Parathyroid adenoma (tissue), 2 donors: ENCODE measurements around the gene CERT1.

Source experiments
- H2AFZ ChIP-seq: fragments of 300-600 bp; sonication (generic); one replicate; pipeline ENCODE4 v1.7.0; 2017; ENCODE audit warnings: antibody characterized with exemption, mild to moderate bottlenecking
- H3K27ac ChIP-seq: fragments of 300-600 bp; sonication (generic); one replicate; pipeline ENCODE4 v1.7.0; 2017
- H3K27me3 ChIP-seq: fragments of 300-600 bp; sonication (generic); one replicate; pipeline ENCODE4 v1.7.0; 2017; ENCODE audit warnings: low read length; ENCODE audit not compliant: control insufficient read depth, insufficient read depth
- H3K36me3 ChIP-seq: fragments of 300-600 bp; sonication (generic); one replicate; pipeline ENCODE4 v1.7.0; 2017; ENCODE audit warnings: low read length; ENCODE audit not compliant: control insufficient read depth, insufficient read depth
- H3K4me1 ChIP-seq: fragments of 300-600 bp; sonication (generic); one replicate; pipeline ENCODE4 v1.7.0; 2017; ENCODE audit warnings: control low read depth
- H3K4me2 ChIP-seq: fragments of 300-600 bp; sonication (generic); one replicate; pipeline ENCODE4 v1.7.0; 2017; ENCODE audit warnings: low read length
- H3K4me3 ChIP-seq: fragments of 300-600 bp; sonication (generic); one replicate; pipeline ENCODE4 v1.7.0; 2017; ENCODE audit warnings: low read depth, low read length
- H3K79me2 ChIP-seq: fragments of 300-600 bp; sonication (generic); one replicate; pipeline ENCODE4 v1.7.0; 2017; ENCODE audit warnings: control low read depth
- H3K9ac ChIP-seq: fragments of 300-600 bp; sonication (generic); one replicate; pipeline ENCODE4 v1.7.0; 2017; ENCODE audit warnings: mild to moderate bottlenecking
- H3K9me3 ChIP-seq: fragments of 300-600 bp; sonication (generic); one replicate; pipeline ENCODE4 v1.7.0; 2017; ENCODE audit warnings: low read length; ENCODE audit not compliant: control insufficient read depth
- CTCF ChIP-seq: fragments of 300-600 bp; sonication (generic); IDR thresholded peaks from one replicate; pipeline ENCODE4 v1.7.0; 2017; ENCODE audit warnings: antibody characterized with exemption, mild to moderate bottlenecking
- donor health status: primary hyperparathyroidism.

The CERT1 gene

GRCh38 chr5:75380099-75380498, 131.3 kb downstream of the CERT1 start:
- Histone ChIP-seq H3K4me1 (peaks cover 5% of the 10 kb centered on the region), H3K36me3 (no peaks in the 10 kb centered on the region), H3K79me2 (no peaks in the 10 kb centered on the region), H3K4me3 (no peak overlapping the region), H3K9me3 (no peaks in the 10 kb centered on the region), H3K27me3 (no peaks in the 10 kb centered on the region), H3K9ac (no peak overlapping the region), H3K27ac (no peak overlapping the region), H3K4me2 (no peak overlapping the region), H2AFZ (no peak overlapping the region)
- TF ChIP-seq CTCF = no peak

- no peak overlapping the region for H3K9ac ChIP-seq
- H3K4me3 ChIP-seq = no peak overlapping the region
- no peaks in the 10 kb centered on the region for H3K79me2 ChIP-seq
- no peak overlapping the region for H3K4me2 ChIP-seq
- no peak overlapping the region for H3K27ac ChIP-seq
- H3K27me3 ChIP-seq = no peaks in the 10 kb centered on the region
- H3K36me3 ChIP-seq = no peaks in the 10 kb centered on the region
- H2AFZ ChIP-seq = no peak overlapping the region
- H3K9me3 ChIP-seq = no peaks in the 10 kb centered on the region
- no peaks in the 10 kb centered on the region for H3K4me1 ChIP-seq
- TF ChIP-seq CTCF = no peak
These were observed 136.0 kb downstream of the CERT1 start for GRCh38 chr5:75375414-75375813.

DNA sequence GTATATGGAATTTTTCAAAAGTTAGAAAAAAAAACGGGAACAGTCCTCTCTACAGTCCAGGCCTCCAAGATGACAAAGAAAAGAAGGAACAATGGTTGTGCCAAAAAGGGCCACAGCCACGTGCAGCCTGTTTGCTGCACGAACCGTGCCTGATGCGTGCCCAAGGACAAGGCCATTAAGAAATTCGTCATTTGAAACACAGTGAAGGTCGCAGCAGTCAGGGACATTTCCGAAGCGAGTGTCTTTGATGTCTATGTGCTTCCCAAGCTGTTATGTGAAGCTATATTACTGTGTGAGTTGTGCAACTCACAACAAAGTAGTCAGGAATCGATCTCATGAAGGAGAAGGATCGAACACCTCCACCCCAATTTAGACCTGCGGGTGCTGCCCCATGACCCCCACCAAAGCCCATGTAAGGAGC, 137.0 kb downstream of the CERT1 start:
- H3K9ac ChIP-seq = no peak overlapping the region
- no peak overlapping the region for H3K27ac ChIP-seq
- H3K27me3 ChIP-seq = no peaks in the 10 kb centered on the region

GRCh38 chr5:75373862-75374261, 137.6 kb downstream of the CERT1 start:
- Histone ChIP-seq H3K9me3 (no peaks in the 10 kb centered on the region), H3K79me2 (no peaks in the 10 kb centered on the region), H3K9ac (no peak overlapping the region), H3K4me1 (no peaks in the 10 kb centered on the region), H3K27me3 (no peaks in the 10 kb centered on the region), H3K27ac (no peak overlapping the region), H3K4me3 (no peak overlapping the region), H3K4me2 (no peak overlapping the region), H3K36me3 (no peaks in the 10 kb centered on the region), H2AFZ (no peak overlapping the region)
- no peak for TF ChIP-seq CTCF

More for the DNA sequence above, 137.0 kb downstream of the CERT1 start:
- no peak overlapping the region for H3K4me3 ChIP-seq
- no peaks in the 10 kb centered on the region for H3K36me3 ChIP-seq
- no peak overlapping the region for H3K4me2 ChIP-seq
- H3K4me1 ChIP-seq = no peaks in the 10 kb centered on the region
- no peak for TF ChIP-seq CTCF
- no peaks in the 10 kb centered on the region for H3K79me2 ChIP-seq
- H3K9me3 ChIP-seq = no peaks in the 10 kb centered on the region
- no peak overlapping the region for H2AFZ ChIP-seq

GRCh38 chr5:75368391-75368790, 143.0 kb downstream of the CERT1 start:
- H3K4me3 ChIP-seq = no peak overlapping the region
- H3K4me1 ChIP-seq = no peaks in the 10 kb centered on the region
- no peaks in the 10 kb centered on the region for H3K9me3 ChIP-seq
- no peaks in the 10 kb centered on the region for H3K36me3 ChIP-seq
- no peaks in the 10 kb centered on the region for H3K27me3 ChIP-seq
- no peak for TF ChIP-seq CTCF
- no peak overlapping the region for H2AFZ ChIP-seq
- no peak overlapping the region for H3K27ac ChIP-seq
- no peak overlapping the region for H3K9ac ChIP-seq
- H3K79me2 ChIP-seq = no peaks in the 10 kb centered on the region
- no peak overlapping the region for H3K4me2 ChIP-seq
